Activated T-cell treated with anti-CD3 and anti-CD28 coated beads, Interleukin-2, amount 50 U/mL, for 48 hours (primary cell): ENCODE results near the gene APOBEC3C.
"Not testable (repeated sequence)": the region's sequence is repeated elsewhere in the genome, so short reads cannot be mapped to it uniquely, and the experiment has no call there.

Source experiments
- DNase-seq, 2 experiments: peaks; one replicate each; pipeline ENCODE4 v3.0.0-alpha.2; 2020

Gene APOBEC3C

DNA sequence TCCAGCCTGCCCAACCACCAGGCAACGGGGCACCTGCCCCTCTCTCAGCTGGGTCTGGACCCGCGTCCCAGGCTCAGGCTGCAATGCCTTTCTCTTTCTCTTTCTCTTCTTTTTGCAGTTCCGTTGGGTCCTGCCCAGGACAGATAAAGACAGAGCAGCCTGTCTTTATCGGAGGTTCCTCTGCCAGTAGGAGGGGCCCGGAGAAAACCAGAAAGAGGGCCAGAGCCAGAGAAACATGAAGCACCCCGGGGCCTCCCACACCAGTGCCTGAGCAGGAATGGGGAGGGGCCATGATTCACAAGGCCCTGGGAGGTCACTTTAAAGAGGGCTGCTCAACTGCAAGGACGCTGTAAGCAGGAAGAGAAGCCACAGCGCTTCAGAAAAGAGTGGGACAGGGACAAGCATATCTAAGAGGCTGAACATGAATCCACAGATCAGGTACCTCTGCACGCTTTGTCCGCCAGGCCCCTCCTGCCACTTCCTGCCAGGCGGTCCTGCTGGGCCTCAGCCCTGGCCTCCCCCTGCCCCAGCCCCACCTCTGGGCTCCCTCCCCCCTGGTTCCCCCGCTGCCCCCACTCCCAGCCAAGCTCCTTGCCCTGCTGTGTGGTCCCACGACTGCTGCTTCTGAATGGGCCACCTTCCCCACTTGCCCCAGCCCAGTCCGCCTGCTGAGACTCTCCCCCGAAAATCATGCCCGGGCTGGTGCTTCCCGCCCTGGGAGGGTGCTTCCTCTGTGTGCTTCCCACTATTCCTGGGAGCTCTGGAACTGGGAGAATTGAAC is at the start of gene APOBEC3C:
Gene APOBEC3C (plus strand): TSS at position 316 of the 781 bp plus-strand sequence. CDS start 106 bp downstream, at position 422.
- DNase-seq, result peak; percentile 87 to 89

DNA sequence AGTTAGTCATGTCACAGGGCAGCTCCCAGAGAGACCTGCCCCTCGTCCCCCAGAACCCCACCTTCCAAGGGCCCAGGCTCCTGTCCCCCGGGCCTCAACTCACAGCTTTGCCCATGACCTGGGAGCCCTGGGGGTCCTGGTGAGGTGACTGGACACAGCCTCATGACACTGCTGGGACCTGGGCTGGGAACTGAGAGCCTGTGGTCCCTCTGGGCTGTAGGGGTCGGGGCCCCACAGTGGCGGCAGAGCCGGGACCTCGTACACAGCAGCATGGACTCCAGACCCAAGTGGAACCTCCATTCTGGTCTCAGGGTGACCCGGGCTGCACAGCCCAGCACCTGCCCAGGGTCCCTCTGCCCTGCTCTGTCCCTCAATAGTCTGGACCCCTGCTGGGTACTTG is 49.8 kb upstream of the APOBEC3C start:
- no peak for DNase-seq

DNA sequence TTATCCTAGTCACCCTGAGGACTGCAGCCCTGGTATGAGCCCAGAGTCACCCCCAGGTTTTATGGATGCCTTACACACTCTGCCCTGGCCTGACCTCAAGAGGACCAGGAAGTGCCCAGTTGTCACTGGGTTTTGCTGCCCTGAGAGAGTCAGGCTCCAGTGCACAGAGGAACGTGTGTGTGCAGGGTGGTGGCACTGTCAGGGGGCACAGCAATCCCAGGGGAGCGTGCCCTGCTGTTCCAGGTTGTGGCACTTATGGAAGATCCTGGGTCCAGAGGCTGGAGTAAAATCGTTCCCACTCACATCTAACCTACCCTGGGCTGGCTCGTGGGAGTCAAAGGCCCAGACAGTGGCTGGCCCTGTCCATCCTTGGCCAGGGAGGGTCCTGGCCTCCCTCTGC is 49.1 kb upstream of the APOBEC3C start:
- DNase-seq, result no peak

DNA sequence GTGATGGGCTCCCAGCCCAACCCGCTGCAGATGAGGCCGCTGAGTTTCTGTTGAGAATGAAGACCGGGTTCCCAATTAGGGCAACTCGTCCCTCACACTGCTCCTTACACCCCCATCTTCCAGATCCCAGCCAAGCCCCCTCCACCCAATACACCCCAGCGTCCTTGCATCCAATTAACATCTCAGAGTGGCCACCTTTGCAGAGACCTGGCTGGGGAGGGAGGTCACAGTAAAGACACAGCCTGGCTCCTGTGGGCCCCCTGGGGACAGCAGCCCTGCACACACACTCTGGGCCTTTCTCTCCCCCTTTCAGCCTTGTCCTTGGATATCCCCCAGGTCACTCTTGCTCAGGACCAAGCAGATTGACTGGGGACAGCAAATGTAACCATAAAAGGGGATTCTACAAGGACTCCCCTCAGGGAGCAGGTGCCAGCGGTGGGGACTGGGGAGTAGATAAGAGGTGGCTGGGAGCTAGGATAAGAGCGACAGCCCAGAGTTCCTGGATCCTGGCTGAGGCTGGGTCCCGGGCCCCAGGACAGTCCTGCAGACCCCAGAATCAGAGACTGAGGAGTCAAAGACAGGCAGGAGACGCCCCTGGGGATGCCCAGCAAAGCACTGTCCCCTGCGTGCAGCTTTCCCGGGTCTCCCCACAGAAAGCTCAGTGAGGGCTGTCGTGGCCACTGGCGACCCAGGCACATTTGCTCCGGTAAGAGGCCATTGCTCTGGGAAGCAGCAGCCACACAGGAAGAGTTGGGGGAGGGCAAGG is 48.3 kb upstream of the APOBEC3C start:
- DNase-seq, result no peak

DNA sequence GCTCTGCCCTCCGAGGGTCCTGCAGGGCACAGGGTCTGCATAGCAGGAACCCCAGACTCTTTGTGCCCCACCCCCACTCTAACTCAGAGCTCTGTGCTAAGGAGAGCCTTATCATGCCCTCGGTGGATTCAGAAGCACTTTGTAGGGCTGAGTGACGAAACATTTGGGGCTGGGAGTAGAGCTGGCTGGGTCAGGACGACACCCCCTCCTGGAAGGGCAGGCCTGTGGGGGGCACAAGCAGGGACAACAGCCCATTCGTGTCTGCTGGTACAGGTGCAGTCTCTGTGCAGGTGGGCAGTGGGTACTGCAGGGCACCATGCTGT is 47.7 kb upstream of the APOBEC3C start:
- DNase-seq, result no peak

DNA sequence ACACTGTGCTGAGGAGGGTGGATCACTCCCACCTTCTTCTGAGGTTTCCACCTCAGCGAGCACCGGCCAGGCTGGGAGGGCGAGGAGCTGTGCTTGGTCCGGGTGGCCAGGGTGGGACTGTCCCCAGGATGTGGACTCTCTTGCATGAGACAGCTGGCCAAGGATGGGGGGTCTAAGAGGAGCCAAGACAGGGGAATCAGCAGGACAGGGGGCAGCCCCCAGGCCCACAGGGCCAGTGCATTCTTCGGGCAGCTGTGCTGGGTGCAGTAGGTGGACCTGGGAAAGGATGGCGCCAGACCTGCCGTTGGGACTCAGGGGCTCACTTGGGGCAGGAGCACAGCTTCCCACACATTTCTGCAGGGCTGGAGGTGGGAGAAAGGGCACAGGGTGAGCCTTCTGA is 47.1 kb upstream of the APOBEC3C start:
- no peak for DNase-seq

DNA sequence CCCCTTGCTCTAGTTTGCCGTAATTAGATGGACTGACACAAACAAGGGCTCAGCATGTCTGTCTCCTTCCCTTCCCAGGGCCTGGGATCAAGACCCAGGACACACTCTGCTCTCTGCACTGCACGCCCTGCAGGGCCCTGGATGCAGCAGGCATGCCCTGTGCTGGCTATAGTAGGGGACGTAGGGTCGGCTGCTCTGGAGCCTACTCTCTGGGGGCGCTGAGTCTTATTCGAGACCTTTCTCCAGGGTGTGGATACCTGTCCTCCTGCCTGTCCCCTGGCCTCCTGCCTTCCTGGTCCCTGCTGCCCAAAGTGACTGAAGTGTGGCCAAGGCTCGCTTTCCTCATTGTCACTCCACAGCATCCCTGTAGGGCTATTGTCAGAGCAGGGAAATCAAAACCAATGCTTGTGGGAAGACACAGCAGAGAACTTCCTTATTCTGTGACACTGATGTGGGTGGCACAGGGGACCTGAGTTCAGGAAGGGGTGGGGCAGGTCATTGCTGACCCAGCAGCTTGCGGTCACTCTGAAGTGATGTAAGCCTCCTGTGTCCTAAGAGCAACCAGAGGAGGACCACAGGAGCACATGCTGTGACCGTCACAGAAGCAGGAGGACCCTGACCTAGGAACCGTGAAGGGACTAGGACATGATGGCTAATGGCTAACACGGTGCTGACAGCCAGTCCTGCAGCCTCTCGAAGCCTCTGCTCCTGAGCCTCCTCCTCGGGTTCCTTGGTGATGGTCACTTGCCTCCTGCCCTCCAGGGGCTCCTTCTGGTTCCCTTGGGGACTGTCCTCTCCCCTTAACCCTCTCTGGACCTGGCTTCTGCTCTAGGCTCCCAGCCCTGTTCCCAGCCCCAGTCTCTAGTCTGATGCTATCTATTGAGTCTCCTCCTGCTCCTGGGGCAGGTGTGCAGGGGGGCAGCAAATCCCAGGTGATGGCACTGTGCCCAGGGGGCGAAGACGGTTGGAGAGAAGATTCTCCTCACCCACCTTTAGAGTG is 46.3 kb upstream of the APOBEC3C start:
- DNase-seq, result no peak

DNA sequence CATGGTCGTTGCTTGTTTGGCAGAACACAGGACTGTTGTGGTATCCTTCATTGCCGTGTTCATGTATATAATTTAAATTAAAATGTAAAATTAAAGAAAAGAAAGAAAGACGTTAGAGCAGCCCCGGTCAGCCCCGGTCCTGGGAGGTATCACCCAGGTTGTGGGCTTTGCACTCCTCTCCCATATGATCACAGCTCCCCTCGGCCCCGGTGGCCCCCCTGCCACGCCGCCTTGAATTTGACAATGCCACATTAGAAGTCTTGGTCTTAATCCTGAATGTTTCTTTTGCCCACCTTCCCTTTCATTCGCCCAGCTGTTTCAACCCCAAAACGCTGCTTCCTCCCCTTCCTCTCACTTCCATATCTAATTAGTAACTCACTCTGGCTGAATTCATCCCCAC is 45.3 kb upstream of the APOBEC3C start:
- DNase-seq, result no peak

DNA sequence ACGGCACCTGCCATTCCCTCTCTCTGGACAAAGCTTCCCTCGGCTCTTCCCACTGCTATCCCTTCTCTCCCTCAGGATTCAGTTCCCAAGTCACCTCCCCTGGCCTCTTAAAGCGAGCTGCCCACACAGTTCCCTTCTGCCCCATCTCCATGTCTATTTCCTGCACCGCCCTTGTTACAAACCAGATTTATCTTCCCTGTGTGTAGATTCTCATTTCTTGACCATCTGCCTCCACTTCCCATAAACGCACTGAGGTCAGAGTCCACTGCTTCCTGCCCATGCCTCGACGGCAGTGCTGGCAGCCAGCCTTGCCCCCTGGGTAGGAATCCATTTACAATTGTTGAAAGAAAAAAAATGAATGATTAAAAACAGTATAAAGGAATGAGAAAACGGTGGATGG is 43.5 kb upstream of the APOBEC3C start:
- DNase-seq, result no peak

DNA sequence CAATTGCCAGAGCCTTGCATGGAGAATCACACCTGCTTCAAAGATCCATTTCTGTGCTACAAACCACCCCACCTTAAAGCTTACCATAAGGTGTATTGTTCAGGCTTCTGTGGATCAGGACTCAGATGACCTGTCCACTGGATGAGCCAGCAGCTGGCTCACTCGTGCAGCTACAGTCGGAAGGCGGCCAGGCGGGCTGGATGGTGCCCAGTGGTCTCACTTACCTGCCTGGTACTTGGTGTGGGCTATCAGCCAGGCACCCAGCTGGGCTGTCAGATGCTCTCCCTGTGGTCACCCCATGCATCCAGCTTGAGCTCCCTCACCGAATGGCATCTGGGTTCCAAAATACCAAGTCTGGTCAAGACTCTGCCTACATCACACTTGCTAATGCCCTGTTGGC is 42.9 kb upstream of the APOBEC3C start:
- DNase-seq, result no peak

DNA sequence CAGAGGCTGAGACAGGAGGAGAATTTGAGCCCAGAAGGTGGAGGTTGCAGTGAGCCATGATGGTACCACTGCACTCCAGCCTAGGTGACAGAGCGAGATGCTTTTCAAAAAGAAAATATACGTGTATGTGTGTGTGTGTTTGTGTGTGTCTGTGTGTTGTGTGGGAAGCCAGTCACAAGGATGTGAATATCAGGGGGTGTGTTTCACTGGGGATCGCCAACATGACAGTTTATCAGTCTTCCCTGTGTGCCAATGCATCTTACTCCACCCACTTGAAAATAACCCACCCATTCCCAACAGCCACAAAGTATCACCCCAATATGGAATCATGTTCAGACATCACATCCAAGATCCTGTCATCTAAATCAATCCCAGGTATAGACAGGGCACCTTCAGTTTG is 42.3 kb upstream of the APOBEC3C start:
- DNase-seq, result no peak

DNA sequence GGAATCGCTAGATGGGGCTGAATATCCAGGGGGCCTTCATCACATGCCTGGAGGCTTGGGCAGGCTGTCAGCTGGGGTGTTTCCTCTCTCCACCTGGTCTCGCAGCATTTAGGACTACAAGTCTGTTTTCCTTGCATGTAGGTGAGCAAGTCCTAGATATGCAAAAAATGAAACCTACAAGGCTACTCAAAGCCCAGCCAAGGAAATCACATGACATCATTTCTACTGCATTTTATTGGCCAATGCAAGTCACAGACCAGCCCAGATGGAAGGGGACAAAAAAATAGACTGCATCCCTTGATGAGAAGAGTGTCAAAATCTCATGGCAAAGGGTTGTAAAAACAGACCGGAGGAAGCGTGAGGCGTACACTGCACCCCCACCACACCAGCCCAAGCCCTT is 41.5 kb upstream of the APOBEC3C start:
- DNase-seq, result no peak

DNA sequence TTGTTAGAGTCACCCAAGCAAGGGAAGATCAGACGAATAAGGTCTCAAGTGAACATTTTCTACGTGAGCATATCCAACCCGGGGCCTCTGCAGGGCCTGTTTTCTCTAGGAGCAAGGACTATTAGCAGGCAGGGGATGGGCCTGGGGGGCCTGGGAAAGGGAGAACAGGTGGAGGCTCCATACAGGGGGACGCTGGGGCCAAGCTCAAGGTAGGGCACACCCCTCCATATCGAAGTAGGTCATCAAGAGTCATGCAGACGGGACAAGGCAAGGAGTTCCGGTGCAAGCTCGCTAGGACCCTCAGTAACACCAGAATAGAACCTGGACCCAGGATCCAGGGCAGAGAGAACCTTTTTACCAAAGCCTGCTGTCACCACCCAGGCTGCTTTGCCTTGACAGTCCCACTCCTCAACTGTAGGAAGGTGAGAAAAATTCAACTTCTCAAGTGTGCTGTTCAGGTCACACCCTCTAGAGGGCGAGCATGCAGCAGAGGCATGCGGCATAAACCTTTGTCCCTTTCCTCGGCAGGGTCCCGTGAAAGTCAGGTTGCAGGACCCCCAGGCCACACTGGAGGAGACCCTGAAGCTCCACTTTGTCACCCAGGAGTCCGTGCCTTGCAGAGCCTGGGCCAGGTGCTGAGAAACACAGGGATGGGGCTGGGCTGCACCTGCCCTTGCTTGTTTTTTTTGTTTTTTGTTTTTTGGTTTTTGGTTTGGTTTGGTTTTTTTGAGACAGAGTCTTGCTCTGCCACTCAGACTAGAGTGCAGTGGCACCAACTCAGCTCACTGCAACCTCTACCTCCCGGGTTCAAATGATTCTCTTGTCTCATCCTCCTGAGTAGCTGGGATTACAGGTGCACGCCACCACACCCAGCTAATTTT is 40.5 kb upstream of the APOBEC3C start:
- peak; percentile 72 to 75 for DNase-seq

DNA sequence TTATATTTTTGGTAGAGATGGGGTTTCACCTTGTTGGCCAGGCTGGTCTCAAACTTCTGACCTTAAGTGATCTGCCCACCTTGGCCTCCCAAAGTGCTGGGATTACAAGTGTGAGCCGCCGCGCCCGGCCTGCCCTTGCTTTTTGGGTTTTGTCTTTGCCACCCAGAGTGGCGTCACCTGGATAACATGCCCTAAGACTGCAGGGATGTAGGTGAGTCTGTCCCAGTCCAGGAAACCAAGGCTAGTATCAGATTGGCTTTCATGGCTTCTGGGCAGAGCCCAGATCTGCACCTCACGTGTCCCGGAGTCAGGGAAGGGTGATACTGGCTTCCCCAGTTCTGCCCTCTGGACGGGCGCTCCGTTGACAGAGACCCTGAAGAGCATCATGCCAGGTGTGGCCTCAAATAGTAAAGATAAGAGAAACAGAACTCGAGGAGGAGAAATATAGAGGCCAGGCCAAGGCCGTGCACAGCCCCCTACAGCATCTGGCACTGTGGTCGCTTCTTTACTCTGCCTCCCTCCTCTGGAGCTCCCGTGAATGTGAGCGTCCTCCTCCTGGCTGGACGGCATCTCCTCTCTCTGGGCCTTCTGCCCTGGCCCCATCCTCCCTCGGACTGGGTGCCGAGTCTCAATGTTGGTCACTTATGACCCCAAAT is 39.8 kb upstream of the APOBEC3C start:
- no peak for DNase-seq

DNA sequence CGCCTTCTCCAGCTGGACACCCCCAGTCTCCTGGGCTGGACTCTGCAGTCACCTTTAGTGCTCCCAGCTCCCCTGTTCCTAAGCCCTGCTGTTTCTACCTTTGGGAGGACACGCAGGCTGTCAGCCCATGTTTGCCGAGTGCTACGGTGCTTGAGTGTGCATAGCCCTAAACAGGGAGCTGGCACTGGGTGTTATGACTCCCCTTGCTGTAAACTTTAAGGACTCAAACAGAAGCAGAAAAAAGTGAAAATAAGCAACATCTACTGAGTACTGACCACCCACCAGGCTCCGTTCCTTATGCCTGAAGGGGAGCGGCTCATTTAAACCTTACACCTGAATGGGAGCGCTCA is 39.3 kb upstream of the APOBEC3C start:
- no peak for DNase-seq

DNA sequence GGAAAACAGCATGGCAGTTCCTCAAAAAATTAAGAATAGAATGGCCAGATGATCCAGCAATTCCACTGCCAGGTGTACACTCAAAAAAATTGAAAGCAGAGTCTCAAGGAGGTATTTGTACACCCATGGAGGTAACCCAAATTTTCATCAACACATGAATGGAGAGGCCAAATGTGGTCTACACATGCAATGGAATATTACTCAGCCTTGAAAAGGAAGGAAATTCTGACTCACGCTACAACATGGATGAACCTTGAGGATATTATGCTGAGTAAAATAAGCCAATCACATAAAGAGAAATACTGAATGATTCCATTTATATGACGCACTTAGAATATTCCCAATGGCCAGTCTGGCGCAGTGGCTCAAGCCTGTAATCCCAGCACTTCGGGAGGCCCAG is 36.8 kb upstream of the APOBEC3C start:
- DNase-seq, result not testable (repeated sequence)

DNA sequence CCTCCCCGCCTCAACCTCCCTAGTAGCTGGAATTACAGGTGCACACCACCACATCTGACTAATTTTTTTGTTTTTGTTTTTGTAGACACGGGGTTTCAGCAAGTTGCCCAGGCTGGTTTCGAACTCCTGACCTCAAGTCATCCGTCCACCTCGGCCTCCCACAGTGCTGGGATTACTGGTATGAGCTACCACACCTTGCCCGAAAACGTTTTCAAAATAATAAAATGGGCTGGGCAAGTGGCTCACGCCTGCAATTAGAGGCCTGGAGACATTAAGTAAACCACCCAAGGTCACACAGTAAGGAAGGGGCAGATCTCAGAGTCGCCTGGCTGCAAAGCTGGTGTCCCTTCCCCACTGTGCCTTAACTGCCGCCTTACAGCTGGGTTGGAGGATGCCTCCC is 33.5 kb upstream of the APOBEC3C start:
- DNase-seq, result not testable (repeated sequence)

DNA sequence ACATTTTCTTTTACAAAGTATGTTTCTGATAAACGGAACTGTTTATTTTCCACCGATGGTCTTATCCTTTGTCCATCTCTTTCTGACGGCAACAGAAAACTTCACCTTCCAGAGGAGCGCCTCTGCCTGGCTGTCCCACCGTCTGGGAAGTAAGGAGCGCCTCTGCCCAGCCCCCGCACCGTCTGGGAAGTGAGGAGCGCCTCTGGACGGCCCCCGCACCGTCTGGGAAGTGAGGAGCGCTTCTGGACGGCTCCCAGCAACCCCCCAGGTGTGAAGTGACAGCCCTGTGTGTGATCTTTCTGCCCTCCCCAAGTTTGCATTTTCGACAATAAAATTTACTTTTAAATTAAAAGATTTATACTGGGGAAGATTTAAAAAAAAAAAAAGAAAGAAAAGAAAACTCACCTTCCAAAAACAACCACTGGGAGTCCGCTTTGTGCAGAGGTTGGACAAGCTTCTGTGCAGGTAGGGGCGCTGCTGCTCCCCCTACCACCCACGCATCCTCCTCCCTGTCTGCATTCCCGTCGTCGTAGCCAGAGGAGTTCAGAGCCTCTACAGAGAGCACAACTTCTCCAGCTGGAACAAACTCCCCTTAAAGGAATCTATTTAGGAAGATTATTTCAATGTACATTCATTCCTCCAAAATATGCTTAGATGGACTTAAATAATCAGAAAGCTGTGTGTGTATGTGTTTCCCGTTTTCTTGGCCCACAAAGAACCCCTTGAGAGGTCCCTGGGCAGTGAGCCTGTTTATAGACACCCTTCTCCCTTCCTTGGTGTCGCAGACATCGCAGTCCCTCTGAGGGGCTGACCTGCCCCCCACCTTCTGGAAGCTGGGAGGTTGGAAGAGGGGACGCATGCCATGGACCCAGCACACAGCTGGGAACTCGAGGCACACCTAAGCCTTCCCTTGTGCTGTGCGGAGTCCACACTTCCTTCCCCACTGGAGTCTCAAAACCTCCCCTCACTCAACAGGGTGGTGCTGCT is 32.8 kb upstream of the APOBEC3C start:
- DNase-seq, result peak in 1 of 2 experiments; percentile 44

DNA sequence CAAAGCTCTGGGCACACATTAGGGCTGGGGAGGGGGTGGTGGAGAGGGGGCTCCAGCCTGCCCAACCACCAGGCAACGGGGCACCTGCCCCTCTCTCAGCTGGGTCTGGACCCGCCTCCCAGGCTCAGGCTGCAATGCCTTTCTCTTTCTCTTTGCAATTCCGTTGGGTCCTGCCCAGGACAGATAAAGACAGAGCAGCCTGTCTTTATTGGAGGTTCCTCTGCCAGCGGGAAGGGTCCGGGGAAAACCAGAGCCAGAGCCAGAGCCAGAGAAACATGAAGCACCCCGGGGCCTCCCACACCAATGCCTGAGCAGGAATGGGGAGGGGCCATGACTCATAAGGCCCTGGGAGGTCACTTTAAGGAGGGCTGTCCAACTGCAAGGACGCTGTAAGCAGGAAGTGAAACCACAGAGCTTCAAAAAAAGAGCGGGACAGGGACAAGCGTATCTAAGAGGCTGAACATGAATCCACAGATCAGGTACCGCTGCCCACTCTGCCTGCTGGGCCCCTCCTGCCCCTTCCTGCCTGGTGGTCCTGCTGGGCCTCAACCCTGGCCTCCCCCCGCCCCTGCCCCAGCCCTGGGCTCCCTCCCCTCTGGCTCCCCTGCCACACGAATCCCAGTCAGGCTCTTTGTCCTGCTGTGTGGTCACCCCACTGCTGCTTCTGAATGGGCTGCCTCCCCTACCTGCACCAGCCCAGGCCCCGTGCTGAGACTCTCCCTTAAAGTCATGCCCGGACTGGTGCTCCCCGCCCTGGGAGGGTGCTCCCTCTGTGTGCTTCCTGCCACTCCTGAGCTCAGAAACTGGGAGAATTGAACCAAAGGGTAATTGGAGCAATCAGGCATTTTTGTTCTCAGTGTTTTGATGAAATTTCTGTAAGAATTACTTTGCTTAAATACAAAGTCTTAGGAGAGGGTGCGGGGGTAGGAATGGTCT is 31.8 kb upstream of the APOBEC3C start, which contains the start of gene APOBEC3B:
Gene APOBEC3B (plus strand): TSS at position 356 of the 936 bp plus-strand sequence. CDS start 107 bp downstream, at position 463.
- DNase-seq, result peak; percentile 77 to 79
